Liver (tissue), 3 donors: ENCODE measurements around the gene ERMP1.

Experiments used
- EGR1 ChIP-seq, 2 donors: IDR thresholded peaks; 2 replicates each; pipeline ENCODE4 v1.6.1; 2016 to 2018; ENCODE audit warnings: antibody characterized with exemption in 2 of 2, low read depth in 2 of 2
- FOXA1 ChIP-seq: IDR thresholded peaks from 2 replicates; pipeline ENCODE4 v1.6.1; 2016; ENCODE audit warnings: antibody characterized with exemption
- GABPA ChIP-seq, 2 donors: IDR thresholded peaks in 1 of 2; conservative IDR thresholded peaks in 1 of 2; 2 replicates each; pipeline ENCODE4 v1.6.1; 2016; ENCODE audit warnings: antibody characterized with exemption in 2 of 2, mild to moderate bottlenecking in 1 of 2, moderate library complexity in 1 of 2
- JUND ChIP-seq, 2 donors: IDR thresholded peaks; 2 replicates each; pipeline ENCODE4 v1.6.1; 2016; ENCODE audit warnings: antibody characterized with exemption in 2 of 2
- RAD21 ChIP-seq, 2 donors: IDR thresholded peaks; 2 replicates each; pipeline ENCODE4 v1.6.1; 2016; ENCODE audit warnings: antibody characterized with exemption in 2 of 2, mild to moderate bottlenecking in 2 of 2
- RXRA ChIP-seq, 2 donors: IDR thresholded peaks; 2 replicates each; pipeline ENCODE4 v1.6.1; 2017 to 2018; ENCODE audit warnings: antibody characterized with exemption in 2 of 2, mild to moderate bottlenecking in 1 of 2
- SP1 ChIP-seq: IDR thresholded peaks from 2 replicates; pipeline ENCODE4 v1.6.1; 2018; ENCODE audit warnings: antibody characterized with exemption, mild to moderate bottlenecking
- TAF1 ChIP-seq: conservative IDR thresholded peaks from 2 replicates; pipeline ENCODE4 v1.6.1; 2016; ENCODE audit warnings: antibody characterized with exemption, mild to moderate bottlenecking
- TF ChIP-seq, protein P1 (sequence below): fragments of 150-350 bp; IDR thresholded peaks from 2 replicates; pipeline ENCODE4 v1.5.1; 2017; ENCODE audit warnings: improper control_type of control experiment, low read depth, low read length; ENCODE audit not compliant: missing input control
- TF ChIP-seq, protein P2 (sequence below): IDR thresholded peaks from 2 replicates; pipeline ENCODE4 v1.6.1; 2016; ENCODE audit warnings: antibody characterized with exemption
- TF ChIP-seq, protein P3 (sequence below): IDR thresholded peaks from 2 replicates; pipeline ENCODE4 v1.6.1; 2016; ENCODE audit warnings: antibody characterized with exemption, mild to moderate bottlenecking
- TF ChIP-seq, protein P4 (sequence below): IDR thresholded peaks from 2 replicates; pipeline ENCODE4 v1.6.1; 2016; ENCODE audit warnings: antibody characterized with exemption
- TF ChIP-seq, protein P5 (sequence below): IDR thresholded peaks from 2 replicates; pipeline ENCODE4 v1.6.1; 2016; ENCODE audit warnings: antibody characterized with exemption
- donor health status: healthy.
- donor health status: healthy.

DNA sequence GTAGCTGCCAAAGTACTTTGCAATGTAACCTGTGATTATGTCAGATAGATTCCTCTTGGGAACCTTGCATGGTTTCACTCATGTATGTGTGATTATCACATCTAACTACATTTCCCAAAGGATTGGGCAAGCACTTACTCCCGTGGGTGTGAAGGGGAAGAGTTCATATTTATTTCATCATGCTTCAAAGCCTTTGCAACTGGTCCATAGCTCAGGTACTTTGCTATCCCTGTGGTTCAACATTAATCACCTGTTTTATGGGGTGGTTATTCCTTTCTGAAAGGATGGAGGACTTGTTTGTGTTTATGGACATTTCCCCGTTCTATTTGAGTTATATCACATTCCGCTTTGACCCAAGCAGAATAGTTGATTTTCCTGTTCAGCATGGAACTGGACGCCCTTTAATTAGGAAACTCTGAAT lies 13.6 kb upstream of the ERMP1 start:
- TF ChIP-seq, protein P1, sequence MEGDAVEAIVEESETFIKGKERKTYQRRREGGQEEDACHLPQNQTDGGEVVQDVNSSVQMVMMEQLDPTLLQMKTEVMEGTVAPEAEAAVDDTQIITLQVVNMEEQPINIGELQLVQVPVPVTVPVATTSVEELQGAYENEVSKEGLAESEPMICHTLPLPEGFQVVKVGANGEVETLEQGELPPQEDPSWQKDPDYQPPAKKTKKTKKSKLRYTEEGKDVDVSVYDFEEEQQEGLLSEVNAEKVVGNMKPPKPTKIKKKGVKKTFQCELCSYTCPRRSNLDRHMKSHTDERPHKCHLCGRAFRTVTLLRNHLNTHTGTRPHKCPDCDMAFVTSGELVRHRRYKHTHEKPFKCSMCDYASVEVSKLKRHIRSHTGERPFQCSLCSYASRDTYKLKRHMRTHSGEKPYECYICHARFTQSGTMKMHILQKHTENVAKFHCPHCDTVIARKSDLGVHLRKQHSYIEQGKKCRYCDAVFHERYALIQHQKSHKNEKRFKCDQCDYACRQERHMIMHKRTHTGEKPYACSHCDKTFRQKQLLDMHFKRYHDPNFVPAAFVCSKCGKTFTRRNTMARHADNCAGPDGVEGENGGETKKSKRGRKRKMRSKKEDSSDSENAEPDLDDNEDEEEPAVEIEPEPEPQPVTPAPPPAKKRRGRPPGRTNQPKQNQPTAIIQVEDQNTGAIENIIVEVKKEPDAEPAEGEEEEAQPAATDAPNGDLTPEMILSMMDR, result no peak
- TF ChIP-seq, protein P2, sequence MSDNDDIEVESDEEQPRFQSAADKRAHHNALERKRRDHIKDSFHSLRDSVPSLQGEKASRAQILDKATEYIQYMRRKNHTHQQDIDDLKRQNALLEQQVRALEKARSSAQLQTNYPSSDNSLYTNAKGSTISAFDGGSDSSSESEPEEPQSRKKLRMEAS, result no peak
- TF ChIP-seq TAF1 (no peak), RAD21 (IDR thresholded peaks at IDR 0.05) (no peak), SP1 (no peak), FOXA1 (no peak), EGR1 (IDR thresholded peaks at IDR 0.05; ENCODE audit: low read depth in 2 of 2) (peak in 1 of 2 donors; percentile 45), GABPA (IDR thresholded peaks at IDR 0.05 in 1 of 2, conservative IDR thresholded peaks at IDR 0.05 in 1 of 2) (no peak), JUND (IDR thresholded peaks at IDR 0.05) (no peak), RXRA (IDR thresholded peaks at IDR 0.05) (peak in 1 of 2 donors; percentile 76)
- TF ChIP-seq, protein P3, sequence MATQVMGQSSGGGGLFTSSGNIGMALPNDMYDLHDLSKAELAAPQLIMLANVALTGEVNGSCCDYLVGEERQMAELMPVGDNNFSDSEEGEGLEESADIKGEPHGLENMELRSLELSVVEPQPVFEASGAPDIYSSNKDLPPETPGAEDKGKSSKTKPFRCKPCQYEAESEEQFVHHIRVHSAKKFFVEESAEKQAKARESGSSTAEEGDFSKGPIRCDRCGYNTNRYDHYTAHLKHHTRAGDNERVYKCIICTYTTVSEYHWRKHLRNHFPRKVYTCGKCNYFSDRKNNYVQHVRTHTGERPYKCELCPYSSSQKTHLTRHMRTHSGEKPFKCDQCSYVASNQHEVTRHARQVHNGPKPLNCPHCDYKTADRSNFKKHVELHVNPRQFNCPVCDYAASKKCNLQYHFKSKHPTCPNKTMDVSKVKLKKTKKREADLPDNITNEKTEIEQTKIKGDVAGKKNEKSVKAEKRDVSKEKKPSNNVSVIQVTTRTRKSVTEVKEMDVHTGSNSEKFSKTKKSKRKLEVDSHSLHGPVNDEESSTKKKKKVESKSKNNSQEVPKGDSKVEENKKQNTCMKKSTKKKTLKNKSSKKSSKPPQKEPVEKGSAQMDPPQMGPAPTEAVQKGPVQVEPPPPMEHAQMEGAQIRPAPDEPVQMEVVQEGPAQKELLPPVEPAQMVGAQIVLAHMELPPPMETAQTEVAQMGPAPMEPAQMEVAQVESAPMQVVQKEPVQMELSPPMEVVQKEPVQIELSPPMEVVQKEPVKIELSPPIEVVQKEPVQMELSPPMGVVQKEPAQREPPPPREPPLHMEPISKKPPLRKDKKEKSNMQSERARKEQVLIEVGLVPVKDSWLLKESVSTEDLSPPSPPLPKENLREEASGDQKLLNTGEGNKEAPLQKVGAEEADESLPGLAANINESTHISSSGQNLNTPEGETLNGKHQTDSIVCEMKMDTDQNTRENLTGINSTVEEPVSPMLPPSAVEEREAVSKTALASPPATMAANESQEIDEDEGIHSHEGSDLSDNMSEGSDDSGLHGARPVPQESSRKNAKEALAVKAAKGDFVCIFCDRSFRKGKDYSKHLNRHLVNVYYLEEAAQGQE, result no peak
- TF ChIP-seq, protein P4, sequence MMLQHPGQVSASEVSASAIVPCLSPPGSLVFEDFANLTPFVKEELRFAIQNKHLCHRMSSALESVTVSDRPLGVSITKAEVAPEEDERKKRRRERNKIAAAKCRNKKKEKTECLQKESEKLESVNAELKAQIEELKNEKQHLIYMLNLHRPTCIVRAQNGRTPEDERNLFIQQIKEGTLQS, result no peak
- TF ChIP-seq, protein P5, sequence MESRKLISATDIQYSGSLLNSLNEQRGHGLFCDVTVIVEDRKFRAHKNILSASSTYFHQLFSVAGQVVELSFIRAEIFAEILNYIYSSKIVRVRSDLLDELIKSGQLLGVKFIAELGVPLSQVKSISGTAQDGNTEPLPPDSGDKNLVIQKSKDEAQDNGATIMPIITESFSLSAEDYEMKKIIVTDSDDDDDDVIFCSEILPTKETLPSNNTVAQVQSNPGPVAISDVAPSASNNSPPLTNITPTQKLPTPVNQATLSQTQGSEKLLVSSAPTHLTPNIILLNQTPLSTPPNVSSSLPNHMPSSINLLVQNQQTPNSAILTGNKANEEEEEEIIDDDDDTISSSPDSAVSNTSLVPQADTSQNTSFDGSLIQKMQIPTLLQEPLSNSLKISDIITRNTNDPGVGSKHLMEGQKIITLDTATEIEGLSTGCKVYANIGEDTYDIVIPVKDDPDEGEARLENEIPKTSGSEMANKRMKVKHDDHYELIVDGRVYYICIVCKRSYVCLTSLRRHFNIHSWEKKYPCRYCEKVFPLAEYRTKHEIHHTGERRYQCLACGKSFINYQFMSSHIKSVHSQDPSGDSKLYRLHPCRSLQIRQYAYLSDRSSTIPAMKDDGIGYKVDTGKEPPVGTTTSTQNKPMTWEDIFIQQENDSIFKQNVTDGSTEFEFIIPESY, result no peak
